ENCODE data around the gene PRRG2. TPM values are rescaled to one million over a fixed set of nuclear protein-coding genes. Genes with fewer than 3 reads are reported as not detected.
A peak's percentile ranks its signal among the peaks of the same experiment; 100 is the strongest.

The PRRG2 gene
- total and polyA plus RNA-seq, 2 of the 13 experiments (the other 11 are each of a cell fraction or from before 2014, with no cell fraction given): 0.66 to 0.82 TPM

- Histone ChIP-seq H4K20me1 (ENCODE audit: insufficient read depth, low read length) (no peaks in the 10 kb centered on the region), H2AFZ (ENCODE audit: low read length) (no peak overlapping the region), H3K79me2 (ENCODE audit: insufficient read depth, low read length) (peaks cover 6% of the 10 kb centered on the region), H3K9ac (ENCODE audit: insufficient read depth, low read depth, low read length) (no peak overlapping the region), H3K9me3 (ENCODE audit: low read length) (no peaks in the 10 kb centered on the region), H3K4me3 (replicated peaks in 1 of 3; ENCODE audit: insufficient read depth in 1 of 3, low read depth in 2 of 3, low read length in 3 of 3) (no peak overlapping the region), H3K4me1 (ENCODE audit: insufficient read depth, low read length) (peaks cover 34% of the 10 kb centered on the region), H3K27ac (ENCODE audit: extremely low read length, insufficient read depth, low read length) (no peak overlapping the region), H3K4me2 (ENCODE audit: low read depth, low read length) (no peak overlapping the region), H3K36me3 (replicated peaks in 1 of 2; ENCODE audit: control insufficient read depth in 1 of 2, insufficient read depth in 2 of 2, low read length in 2 of 2) (peaks cover 18 to 42% of the 10 kb centered on the region in 2 experiments), H3K27me3 (ENCODE audit: control insufficient read depth in 1 of 2, insufficient read depth in 2 of 2, low read length in 2 of 2) (no peaks in the 10 kb centered on the region)
- ChIA-PET CTCF (ENCODE audit: low intra/inter-chr PET ratio, low total read pairs) (no interaction called here), POLR2A (interaction anchor here (0.5 kb wide), 1 partner anchor 24 kb away, joined by 3 read pairs; no protein-coding TSS in a partner anchor)
- BruUV-seq (replicated peaks): no TSS peak
- DNase-seq (ENCODE audit: low spot score) (no peak), ATAC-seq (no peak), FAIRE-seq (no peak)
- intact Hi-C loops (cut with micrococcal nuclease; ENCODE audit: unreplicated experiment): no loop called here
- in situ Hi-C loops (cut with HindIII; ENCODE audit: extremely low pct_ligation_motif_present, low pct_unique_long_range_greater_than_20kb): no loop called here
- TF ChIP-seq RNF2 (conservative IDR thresholded peaks at IDR 0.05; ENCODE audit: low read depth): no peak
- peak; percentile 57 for TF ChIP-seq AGO2 (optimal IDR thresholded peaks at IDR 0.05; ENCODE audit: low read depth, low read length)
- no peak for TF ChIP-seq RARA (CRISPR knock-in tag; IDR thresholded peaks at IDR 0.05)
- 94% methylated on average over 12 of the region's 15 CpGs for WGBS (ENCODE audit: low lambda C conversion rate)
Observed at GRCh38 chr19:49559928-49560327, 21.2 kb upstream of the PRRG2 start.

DNA sequence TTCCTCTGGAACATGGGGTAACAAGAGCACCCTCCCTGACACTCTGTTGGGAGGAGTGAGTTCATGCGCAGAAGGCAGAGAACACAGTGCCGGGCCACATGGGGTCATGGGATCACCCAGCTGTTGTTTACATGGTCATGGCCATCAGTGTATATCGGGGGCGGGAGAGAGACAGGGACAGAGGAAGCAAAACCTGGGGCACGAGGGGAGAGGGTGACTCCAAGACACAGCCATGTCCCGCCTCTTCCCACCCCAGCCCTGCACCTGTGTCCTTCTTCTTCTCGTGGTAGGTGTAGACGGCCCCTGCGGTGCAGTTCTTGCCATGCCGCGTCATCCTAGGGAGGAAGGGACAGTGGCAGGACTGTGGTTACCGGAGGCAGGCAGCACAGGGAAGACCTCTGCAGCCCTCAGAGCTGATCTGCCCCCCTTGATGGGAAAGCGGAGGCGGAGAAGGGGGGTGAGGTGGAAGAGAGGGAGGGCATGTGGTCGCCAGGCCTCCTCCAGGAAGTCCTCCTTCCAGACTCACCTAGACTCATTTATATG, 20.7 kb upstream of the PRRG2 start:
- intact Hi-C loops (cut with micrococcal nuclease; ENCODE audit: unreplicated experiment): no loop called here
- H3K9ac ChIP-seq (ENCODE audit: insufficient read depth, low read depth, low read length): no peak overlapping the region
- no peak overlapping the region for H3K27ac ChIP-seq (ENCODE audit: extremely low read length, insufficient read depth, low read length)
- H3K36me3 ChIP-seq (replicated peaks in 1 of 2; ENCODE audit: control insufficient read depth in 1 of 2, insufficient read depth in 2 of 2, low read length in 2 of 2): peaks cover 18 to 40% of the 10 kb centered on the region in 2 experiments
- 88% methylated on average over 13 of the region's 15 CpGs for WGBS (ENCODE audit: low lambda C conversion rate)
- BruUV-seq (replicated peaks): no TSS peak
- H3K9me3 ChIP-seq (ENCODE audit: low read length): no peaks in the 10 kb centered on the region
- peaks cover 6% of the 10 kb centered on the region for H3K79me2 ChIP-seq (ENCODE audit: insufficient read depth, low read length)
- no peak overlapping the region for H2AFZ ChIP-seq (ENCODE audit: low read length)
- H3K4me1 ChIP-seq (ENCODE audit: insufficient read depth, low read length): peaks cover 34% of the 10 kb centered on the region
- CTCF ChIA-PET (ENCODE audit: low intra/inter-chr PET ratio, low total read pairs): no interaction called here
- POLR2A ChIA-PET: interaction anchor here (0.5 to 1.1 kb wide), 3 partner anchors 10 to 48 kb away, joined by 3 read pairs; partner anchors contain the start of gene FCGRT
- in situ Hi-C loops (cut with HindIII; ENCODE audit: extremely low pct_ligation_motif_present, low pct_unique_long_range_greater_than_20kb): no loop called here
- no peak for DNase-seq (ENCODE audit: low spot score)
- H3K4me3 ChIP-seq (replicated peaks in 1 of 3; ENCODE audit: insufficient read depth in 1 of 3, low read depth in 2 of 3, low read length in 3 of 3): no peak overlapping the region
- H3K4me2 ChIP-seq (ENCODE audit: low read depth, low read length): no peak overlapping the region; the same call in 1 of the 2 replicates
- ATAC-seq: no peak; the same call in 2 of the 3 replicates
- no peaks in the 10 kb centered on the region for H3K27me3 ChIP-seq (ENCODE audit: control insufficient read depth in 1 of 2, insufficient read depth in 2 of 2, low read length in 2 of 2)
- FAIRE-seq: no peak
- H4K20me1 ChIP-seq (ENCODE audit: insufficient read depth, low read length): no peaks in the 10 kb centered on the region
- no peak for TF ChIP-seq LBX2 (CRISPR knock-in tag; IDR thresholded peaks at IDR 0.05; ENCODE audit: borderline replicate concordance)
- TF ChIP-seq ZNF629 (CRISPR knock-in tag; conservative IDR thresholded peaks at IDR 0.05): peak; percentile 48
- no peak for TF ChIP-seq ZNF713 (CRISPR knock-in tag; IDR thresholded peaks at IDR 0.05)
- TF ChIP-seq ZFP36L1 (CRISPR knock-in tag; IDR thresholded peaks at IDR 0.05): no peak
- no peak for TF ChIP-seq MIER3 (CRISPR knock-in tag; IDR thresholded peaks at IDR 0.05; ENCODE audit: borderline replicate concordance)
- no peak for TF ChIP-seq MIXL1 (CRISPR knock-in tag; IDR thresholded peaks at IDR 0.05)
- TF ChIP-seq ZNF263 (CRISPR knock-in tag; IDR thresholded peaks at IDR 0.05): 0 out of 2 replicates have a peak, but pooled peaks have one; percentile 38
- TF ChIP-seq TFAP4 (IDR thresholded peaks at IDR 0.05; ENCODE audit: borderline replicate concordance, low read depth): peak; percentile 64; the same call in 1 of the 2 replicates
- TF ChIP-seq, protein P1, sequence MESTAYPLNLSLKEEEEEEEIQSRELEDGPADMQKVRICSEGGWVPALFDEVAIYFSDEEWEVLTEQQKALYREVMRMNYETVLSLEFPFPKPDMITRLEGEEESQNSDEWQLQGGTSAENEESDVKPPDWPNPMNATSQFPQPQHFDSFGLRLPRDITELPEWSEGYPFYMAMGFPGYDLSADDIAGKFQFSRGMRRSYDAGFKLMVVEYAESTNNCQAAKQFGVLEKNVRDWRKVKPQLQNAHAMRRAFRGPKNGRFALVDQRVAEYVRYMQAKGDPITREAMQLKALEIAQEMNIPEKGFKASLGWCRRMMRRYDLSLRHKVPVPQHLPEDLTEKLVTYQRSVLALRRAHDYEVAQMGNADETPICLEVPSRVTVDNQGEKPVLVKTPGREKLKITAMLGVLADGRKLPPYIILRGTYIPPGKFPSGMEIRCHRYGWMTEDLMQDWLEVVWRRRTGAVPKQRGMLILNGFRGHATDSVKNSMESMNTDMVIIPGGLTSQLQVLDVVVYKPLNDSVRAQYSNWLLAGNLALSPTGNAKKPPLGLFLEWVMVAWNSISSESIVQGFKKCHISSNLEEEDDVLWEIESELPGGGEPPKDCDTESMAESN (CRISPR knock-in tag; conservative IDR thresholded peaks at IDR 0.05): no peak
- no peak for TF ChIP-seq CBFB (CRISPR knock-in tag; IDR thresholded peaks at IDR 0.05)
- TF ChIP-seq, protein P2, sequence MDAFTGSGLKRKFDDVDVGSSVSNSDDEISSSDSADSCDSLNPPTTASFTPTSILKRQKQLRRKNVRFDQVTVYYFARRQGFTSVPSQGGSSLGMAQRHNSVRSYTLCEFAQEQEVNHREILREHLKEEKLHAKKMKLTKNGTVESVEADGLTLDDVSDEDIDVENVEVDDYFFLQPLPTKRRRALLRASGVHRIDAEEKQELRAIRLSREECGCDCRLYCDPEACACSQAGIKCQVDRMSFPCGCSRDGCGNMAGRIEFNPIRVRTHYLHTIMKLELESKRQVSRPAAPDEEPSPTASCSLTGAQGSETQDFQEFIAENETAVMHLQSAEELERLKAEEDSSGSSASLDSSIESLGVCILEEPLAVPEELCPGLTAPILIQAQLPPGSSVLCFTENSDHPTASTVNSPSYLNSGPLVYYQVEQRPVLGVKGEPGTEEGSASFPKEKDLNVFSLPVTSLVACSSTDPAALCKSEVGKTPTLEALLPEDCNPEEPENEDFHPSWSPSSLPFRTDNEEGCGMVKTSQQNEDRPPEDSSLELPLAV (CRISPR knock-in tag; conservative IDR thresholded peaks at IDR 0.05; ENCODE audit: low read depth): no peak
- no peak for TF ChIP-seq BRCA1 (CRISPR knock-in tag; IDR thresholded peaks at IDR 0.05)

All from HepG2 (cell line).